A549 (cell line): ENCODE measurements around the gene FMR1NB. TPM values are rescaled to one million over a fixed set of nuclear protein-coding genes. Genes with fewer than 3 reads are reported as not detected.

Source experiments
- ATAC-seq, 2 experiments: fragments of 200-7000 bp in 1 of 2; fragments of >200 bp in 1 of 2; cut with Nextera tagmentation in 1 of 2; cut with Tn5 transposase in 1 of 2; 3 replicates each; pipeline versions ENCODE4 v1.8.0 to v1.9.1; 2018 to 2020; ENCODE audit warnings: mild to moderate bottlenecking in 1 of 2, moderate library complexity in 1 of 2
- CTCF ChIA-PET: fragments of 300-600 bp; sonication (Branson Sonifier 250); formaldehyde crosslinking; extraction: SDS; loops from one replicate; lab custom pipeline; 2021; ENCODE audit warnings: antibody characterized with exemption, inconsistent platforms; lab: Yijun Ruan, JAX
- POLR2A ChIA-PET: fragments of 350-600 bp; formaldehyde crosslinking; extraction: SDS; loops from one replicate; lab custom pipeline; 2021; ENCODE audit warnings: antibody characterized with exemption, inconsistent platforms; lab: Yijun Ruan, JAX
- DNase-seq, 2 experiments: peaks; one replicate each; pipeline versions ENCODE4 v3.0.0 to v3.0.0-alpha.2; 2011 to 2016; ENCODE audit warnings: low read depth in 1 of 2, low spot score in 1 of 2
- FAIRE-seq: peaks from 2 replicates; lab custom pipeline; 2011; peaks lifted over from hg19 to GRCh38; lab: Jason Lieb, UNC
- H3K27ac ChIP-seq, 2 experiments: fragments of >200 bp; sonication (Bioruptor Twin); formaldehyde crosslinking; 3 replicates each; pipeline ENCODE4 v1.5.1; 2016 to 2017
- H3K4me1 ChIP-seq: fragments of >200 bp; sonication (Bioruptor Twin); formaldehyde crosslinking; 3 replicates; pipeline ENCODE4 v1.6.1; 2016
- H3K4me2 ChIP-seq: fragments of >200 bp; sonication (Bioruptor Twin); formaldehyde crosslinking; 3 replicates; pipeline ENCODE4 v1.6.1; 2016
- H3K4me3 ChIP-seq: fragments of >200 bp; sonication (Bioruptor Twin); formaldehyde crosslinking; 3 replicates; pipeline ENCODE4 v1.5.1; 2016
- H3K9me3 ChIP-seq: fragments of >200 bp; sonication (Bioruptor Twin); formaldehyde crosslinking; 3 replicates; pipeline ENCODE4 v1.6.1; 2016
- CHD2 ChIP-seq: fragments of 150-350 bp; IDR thresholded peaks from 2 replicates; pipeline ENCODE4 v1.6.1; 2014; ENCODE audit warnings: low read length; ENCODE audit not compliant: partially characterized antibody
- CTCF ChIP-seq: fragments of >200 bp; sonication (Bioruptor Twin); formaldehyde crosslinking; IDR thresholded peaks from 3 replicates; pipeline ENCODE4 v1.5.1; 2016
- HES2 ChIP-seq: fragments of >200 bp; sonication (Bioruptor Twin); formaldehyde crosslinking; IDR thresholded peaks from 2 replicates; pipeline ENCODE4 v1.6.1; 2016
- HEYL ChIP-seq: fragments of 250-450 bp; sonication (Bioruptor Pico); IDR thresholded peaks from 2 replicates; pipeline ENCODE4 v1.8.0; 2021; ENCODE audit warnings: mild to moderate bottlenecking, moderate library complexity
- HOXA7 ChIP-seq: fragments of 250-450 bp; sonication (Bioruptor Pico); IDR thresholded peaks from 2 replicates; pipeline ENCODE4 v1.5.0; 2020; ENCODE audit warnings: mild to moderate bottlenecking, moderate library complexity
- HOXB5 ChIP-seq: fragments of 250-450 bp; sonication (Bioruptor Pico); IDR thresholded peaks from 2 replicates; pipeline ENCODE4 v1.5.0; 2020; ENCODE audit warnings: mild to moderate bottlenecking, moderate library complexity
- JUNB ChIP-seq: fragments of >200 bp; sonication (Bioruptor Twin); formaldehyde crosslinking; IDR thresholded peaks from 2 replicates; pipeline ENCODE4 v1.6.1; 2016
- KDM1A ChIP-seq: fragments of 200-600 bp; sonication (generic); IDR thresholded peaks from 2 replicates; pipeline ENCODE4 v1.6.1; 2016; ENCODE audit warnings: low read depth, mild to moderate bottlenecking
- MAX ChIP-seq: IDR thresholded peaks from 2 replicates; pipeline ENCODE4 v1.6.1; 2012
- MYC ChIP-seq: IDR thresholded peaks from 2 replicates; pipeline ENCODE4 v1.6.1; 2012; ENCODE audit warnings: mild to moderate bottlenecking, inconsistent platforms, low read length, improper control_type of control experiment, borderline replicate concordance
- PBX3 ChIP-seq: IDR thresholded peaks from 2 replicates; pipeline ENCODE4 v1.6.1; 2012
- PHF8 ChIP-seq: fragments of 200-600 bp; sonication (generic); IDR thresholded peaks from 2 replicates; pipeline ENCODE4 v1.6.1; 2016; ENCODE audit warnings: low read depth, mild to moderate bottlenecking, antibody characterized with exemption, moderate library complexity, borderline replicate concordance
- POLR2A ChIP-seq: IDR thresholded peaks from 2 replicates; pipeline ENCODE4 v1.6.1; 2012; ENCODE audit warnings: mild to moderate bottlenecking, low read length
- REST ChIP-seq: fragments of 200-600 bp; sonication (generic); IDR thresholded peaks from 2 replicates; pipeline ENCODE4 v1.6.1; 2016; ENCODE audit warnings: antibody characterized with exemption, mild to moderate bottlenecking, moderate library complexity
- SREBF2 ChIP-seq: fragments of 450-650 bp; IDR thresholded peaks from 2 replicates; pipeline ENCODE4 v1.6.1; 2014; ENCODE audit warnings: mild to moderate bottlenecking, moderate library complexity
- ZC3H11A ChIP-seq: fragments of 450-650 bp; IDR thresholded peaks from 2 replicates; pipeline ENCODE4 v1.6.1; 2014; ENCODE audit warnings: antibody characterized with exemption, mild to moderate bottlenecking
- ZSCAN20 ChIP-seq: fragments of 250-450 bp; sonication (Bioruptor Pico); IDR thresholded peaks from 2 replicates; pipeline ENCODE4 v1.8.0; 2022; ENCODE audit warnings: mild to moderate bottlenecking, moderate library complexity
- WGBS: methylation state at CpG from one replicate; pipeline ENCODE4 v1.1.6; 2017; ENCODE audit errors: missing lambda C conversion rate; 5-methylcytosine and 5-hydroxymethylcytosine counted together
- polyA minus RNA-seq: library from RNA; depleted of rRNA, polyadenylated mRNA; stranded (reverse); fragments of >200 nt; gene quantifications from 2 replicates; pipeline ENCODE4 v1.2.3, GENCODE V29; 2011; rRNA and poly(A)+ RNA removed
- polyA plus RNA-seq, 4 experiments: library from polyadenylated mRNA; depleted of rRNA in 3 of 4; stranded (reverse); fragments of >200 nt; fragmentation: RNase III in 1 of 4; extraction: RNeasy Plus Mini Kit Qiagen cat#74134 plus additional on column Dnase treatment in 1 of 4; gene quantifications; 2 replicates in 3 of 4; 3 replicates in 1 of 4; pipeline ENCODE4 v1.2.3, GENCODE V29; 2011 to 2017

The FMR1NB gene
- not detected in 2 replicates for polyA plus RNA-seq (2011; rRNA removed)
- polyA plus RNA-seq (2012; cell fraction: cytosol; rRNA removed): not detected in 2 replicates
- not detected in 2 replicates for polyA plus RNA-seq (2012; cell fraction: nucleus; rRNA removed)
- polyA plus RNA-seq (2017; fragmentation: RNase III; extraction: RNeasy Plus Mini Kit Qiagen cat#74134 plus additional on column Dnase treatment): not detected in 3 replicates
- polyA minus RNA-seq: not detected in 2 replicates

- H3K4me3 ChIP-seq: no peak within 1 kb of the TSS
- no peaks in the 10 kb centered on the region for H3K9me3 ChIP-seq
- ATAC-seq (no peak), FAIRE-seq (no peak), DNase-seq (no peak)
- ChIA-PET POLR2A (no interaction called here), CTCF (interaction anchor here (0.6 kb wide), 1 partner anchor 454 kb away, joined by 3 read pairs; no protein-coding TSS in a partner anchor)
- H3K4me1 ChIP-seq: no peaks in the 10 kb centered on the region
- TF ChIP-seq HOXB5 (CRISPR knock-in tag) (no peak), SREBF2 (no peak), HEYL (no peak), ZSCAN20 (CRISPR knock-in tag) (no peak), MAX (no peak), CHD2 (no peak), HES2 (no peak), REST (no peak)
- WGBS: 74% methylated on average over 12 of the region's 35 CpGs
- no peak within 1 kb of the TSS for H3K4me2 ChIP-seq
- H3K27ac ChIP-seq: no peak within 1 kb of the TSS
Measured at GRCh38 chrX:147981038-147981752, at the start of gene FMR1NB. Gene FMR1NB (plus strand): TSS chrX:147981337. CDS start chrX:147981403, 66 bp downstream.

- Histone ChIP-seq H3K4me1 (no peaks in the 10 kb centered on the region), H3K4me3 (no peak overlapping the region), H3K9me3 (no peaks in the 10 kb centered on the region), H3K27ac (no peak overlapping the region), H3K4me2 (no peak overlapping the region)
- ChIA-PET CTCF (no interaction called here), POLR2A (no interaction called here)
- TF ChIP-seq PBX3 (no peak), ZC3H11A (no peak), HOXA7 (CRISPR knock-in tag) (no peak), ZSCAN20 (CRISPR knock-in tag) (no peak), CTCF (no peak), PHF8 (no peak), POLR2A (no peak), MAX (no peak), KDM1A (no peak), MYC (no peak), JUNB (no peak)
- no peak for FAIRE-seq
- no peak for DNase-seq
- 97% methylated on average over 1 of the region's 1 CpG for WGBS
- ATAC-seq: no peak
Measured at GRCh38 chrX:147933815-147934214, 47.3 kb upstream of the FMR1NB start.
